K562 (cell line): Measurements from ENCODE around the gene UGT8. TPM values are rescaled to one million over a fixed set of nuclear protein-coding genes. Genes with fewer than 3 reads are reported as not detected.
"Not testable (repeated sequence)": the region's sequence is repeated elsewhere in the genome, so short reads cannot be mapped to it uniquely, and the experiment has no call there.

Source experiments
- ATAC-seq: fragments of 200-7000 bp; cut with Tn5 transposase; 3 replicates; pipeline ENCODE4 v1.9.1; 2020; ENCODE audit warnings: moderate library complexity
- BruUV-seq: library from RNA; stranded (reverse); fragments of 400-500 nt; replicated peaks from 2 replicates; lab custom pipeline; 2021; lab: Mats Ljungman, UMichigan
- CTCF ChIA-PET: fragments of 300-600 bp; formaldehyde crosslinking; extraction: SDS; loops from one replicate; lab custom pipeline; 2021; ENCODE audit warnings: low intra/inter-chr PET ratio; lab: Yijun Ruan, JAX
- POLR2A ChIA-PET: fragments of 300-600, 350-650 bp; sonication (Branson Sonifier 250); formaldehyde crosslinking; extraction: SDS; loops from one replicate; lab custom pipeline; 2021; ENCODE audit warnings: antibody characterized with exemption, inconsistent platforms; lab: Yijun Ruan, JAX
- DNase-seq, 4 experiments: peaks; one replicate each; pipeline versions ENCODE4 v3.0.0 to v3.0.0-alpha.2; 2011 to 2018; ENCODE audit warnings: low spot score in 3 of 4, mixed read lengths in 3 of 4; ENCODE audit errors: extremely low read depth in 1 of 4
- FAIRE-seq: peaks from 2 replicates; lab custom pipeline; 2011; peaks lifted over from hg19 to GRCh38; lab: Jason Lieb, UNC
- H2AFZ ChIP-seq: 2 replicates; pipeline ENCODE4 v1.6.0; 2011; ENCODE audit warnings: low read depth, low read length, control low read depth, inconsistent platforms
- H3K27ac ChIP-seq: fragments of 200-600 bp; 3 replicates; pipeline ENCODE4 v1.8.0; 2011; ENCODE audit warnings: low read depth, mild to moderate bottlenecking, control low read depth, inconsistent platforms, low read length, moderate library complexity, mixed read lengths; ENCODE audit errors: extremely low read depth
- H3K27me3 ChIP-seq, 2 experiments: fragments of 300-600 bp in 1 of 2; 2 replicates in 1 of 2; 3 replicates in 1 of 2; pipeline versions ENCODE4 v1.6.0 to v1.8.0; 2011; ENCODE audit warnings: inconsistent platforms in 2 of 2, low read length in 2 of 2, mild to moderate bottlenecking in 1 of 2, mixed read lengths in 1 of 2, moderate library complexity in 1 of 2; ENCODE audit not compliant: control insufficient read depth in 2 of 2, insufficient read depth in 2 of 2
- H3K36me3 ChIP-seq: fragments of 300-600 bp; 3 replicates; pipeline ENCODE4 v1.8.0; 2011; ENCODE audit warnings: mild to moderate bottlenecking, low read length, inconsistent platforms; ENCODE audit not compliant: control insufficient read depth, insufficient read depth
- H3K4me1 ChIP-seq, 2 experiments: fragments of 200-600 bp in 1 of 2; replicated peaks in 1 of 2; 2 replicates in 1 of 2; 3 replicates in 1 of 2; pipeline versions ENCODE4 v1.5.1 to v1.8.0; 2011; ENCODE audit warnings: inconsistent platforms in 2 of 2, low read length in 2 of 2, mild to moderate bottlenecking in 1 of 2, mixed read lengths in 1 of 2, moderate library complexity in 1 of 2; ENCODE audit not compliant: control insufficient read depth in 2 of 2, insufficient read depth in 2 of 2
- H3K4me2 ChIP-seq: 2 replicates; pipeline ENCODE4 v1.6.1; 2011; ENCODE audit warnings: low read length, control low read depth, inconsistent platforms, mixed read lengths; ENCODE audit not compliant: insufficient read depth
- H3K4me3 ChIP-seq: fragments of 200-600 bp; sonication (generic), shearing (Covaris generic); 2 replicates; pipeline ENCODE4 v1.5.1; 2016; ENCODE audit warnings: control low read depth, inconsistent platforms
- H3K79me2 ChIP-seq: fragments of 200-600 bp; 3 replicates; pipeline ENCODE4 v1.8.0; 2011; ENCODE audit warnings: low read length, inconsistent platforms; ENCODE audit not compliant: control insufficient read depth, insufficient read depth
- H3K9ac ChIP-seq, 2 experiments: 2 replicates each; pipeline versions ENCODE4 v1.6.0 to v1.6.1; 2011; ENCODE audit warnings: low read depth in 2 of 2, low read length in 2 of 2, control low read depth in 1 of 2, inconsistent platforms in 1 of 2, mild to moderate bottlenecking in 1 of 2, mixed read lengths in 1 of 2; ENCODE audit not compliant: insufficient read depth in 1 of 2
- H3K9me1 ChIP-seq: one replicate; pipeline ENCODE4 v1.6.0; 2011; ENCODE audit warnings: inconsistent platforms, mild to moderate bottlenecking, low read length, moderate library complexity; ENCODE audit not compliant: control insufficient read depth, insufficient read depth
- H3K9me3 ChIP-seq: replicated peaks from 2 replicates; pipeline ENCODE4 v1.5.1; 2011; ENCODE audit warnings: low read depth, low read length, inconsistent platforms; ENCODE audit not compliant: control insufficient read depth, insufficient read depth
- H4K20me1 ChIP-seq: replicated peaks from 2 replicates; pipeline ENCODE4 v1.6.1; 2011; ENCODE audit warnings: low read length, inconsistent platforms, mixed read lengths; ENCODE audit not compliant: control insufficient read depth, insufficient read depth
- IRF2 ChIP-seq: sonication (generic); formaldehyde crosslinking; IDR thresholded peaks from 2 replicates; pipeline ENCODE4 v1.8.1; 2022; ENCODE audit warnings: mild to moderate bottlenecking, missing genetic modification reagents
- MAFG ChIP-seq: fragments of 450-650 bp; conservative IDR thresholded peaks from 2 replicates; pipeline ENCODE4 v1.6.1; 2016; ENCODE audit warnings: missing genetic modification characterization, missing compliant biosample characterization
- SIX5 ChIP-seq, 2 experiments: IDR thresholded peaks; 2 replicates each; pipeline ENCODE4 v1.6.1; 2011; ENCODE audit warnings: low read length in 2 of 2, borderline replicate concordance in 1 of 2, low read depth in 1 of 2, mild to moderate bottlenecking in 1 of 2, moderate library complexity in 1 of 2; ENCODE audit not compliant: insufficient read depth in 1 of 2
- ZNF766 ChIP-seq: fragments of 200-800 bp; sonication (Bioruptor generic); conservative IDR thresholded peaks from 2 replicates; pipeline ENCODE4 v1.6.1; 2016; ENCODE audit warnings: missing genetic modification characterization, missing compliant biosample characterization
- WGBS: fragments of 100-300 bp; shearing (Covaris generic); methylation state at CpG from one replicate; pipeline ENCODE4 v1.1.6; 2016; ENCODE audit warnings: low coverage, mixed read lengths; ENCODE audit not compliant: insufficient coverage; ENCODE audit errors: missing lambda C conversion rate; 5-methylcytosine and 5-hydroxymethylcytosine counted together
- in situ Hi-C: fragments of 300-500 bp; cut with MboI; formaldehyde crosslinking; loops from 4 replicates; pipeline ENCODE4 v1.15.0; 2018; ENCODE audit warnings: inconsistent platforms, mixed read lengths
- intact Hi-C: fragments of 100-400 bp; cut with micrococcal nuclease; formaldehyde crosslinking; loops from 2 replicates; pipeline ENCODE4 v1.14.2; 2022
- polyA plus RNA-seq, 8 experiments: library from polyadenylated mRNA; depleted of rRNA in 4 of 8; stranded (reverse) in 5 of 8; unstranded in 3 of 8; fragments of >200 nt; fragmentation: Nextera tagmentation in 2 of 8; fragmentation: Illumina TruSeq in 1 of 8; extraction: Ambion mirVana in 2 of 8; extraction: Trizol in 1 of 8; gene quantifications; 2 replicates each; pipeline versions ENCODE4 v1.2.1 to v1.2.3, GENCODE V29; 2011 to 2014; ENCODE audit warnings: inconsistent platforms in 1 of 8, missing spikeins in 1 of 8
- total RNA-seq, 7 experiments: library from RNA; depleted of rRNA in 6 of 7; stranded (reverse); fragments of >200 nt in 6 of 7; fragmentation: Illumina TruSeq in 2 of 7; extraction: Trizol in 2 of 7; gene quantifications; 2 replicates each; pipeline versions ENCODE4 v1.2.1 to v1.2.3, GENCODE V29; 2011 to 2021; ENCODE audit warnings: low replicate concordance in 1 of 7
- TF ChIP-seq, protein P1 (sequence below): fragments of 450-650 bp; IDR thresholded peaks from 2 replicates; pipeline ENCODE4 v1.6.1; 2016
- TF ChIP-seq, protein P2 (sequence below): fragments of 250-450 bp; sonication (Bioruptor Pico); IDR thresholded peaks from 2 replicates; pipeline ENCODE4 v1.5.0; 2022; ENCODE audit warnings: mild to moderate bottlenecking

Gene UGT8
- total and polyA plus RNA-seq, 9 of the 15 experiments (the other 6 are each of a cell fraction or from before 2014, with no cell fraction given), result 3.0 to 10.7 (median 6.0) TPM

DNA sequence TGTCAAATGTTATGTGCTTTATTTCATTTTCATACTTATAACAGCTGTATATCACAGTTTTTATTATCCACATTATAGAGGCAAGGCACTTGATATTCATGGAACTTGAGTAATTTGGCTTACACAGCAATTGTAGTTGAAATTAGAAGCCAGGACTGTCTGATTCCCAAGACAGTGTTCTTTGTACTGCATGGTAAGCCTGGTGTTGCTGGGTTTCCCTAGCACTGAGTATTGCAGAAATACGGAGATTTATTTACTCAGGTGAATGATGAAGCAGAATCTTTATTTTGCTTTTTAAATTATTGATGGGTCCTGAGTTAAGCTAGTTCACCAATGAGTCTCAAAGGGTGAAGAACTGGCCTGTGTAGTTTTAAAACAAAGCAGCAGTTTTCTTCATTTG, 70.0 kb downstream of the UGT8 start:
- Histone ChIP-seq H3K9ac (no peak overlapping the region), H3K4me1 (no peaks in the 10 kb centered on the region), H3K36me3 (0 out of 3 replicates have a peak, but pooled peaks cover 5% of the 10 kb centered on the region), H4K20me1 (no peaks in the 10 kb centered on the region), H2AFZ (no peak overlapping the region), H3K27ac (no peak overlapping the region), H3K4me2 (no peak overlapping the region), H3K9me3 (no peaks in the 10 kb centered on the region), H3K4me3 (no peak overlapping the region), H3K79me2 (no peaks in the 10 kb centered on the region), H3K9me1 (no peaks in the 10 kb centered on the region), H3K27me3 (no peaks in the 10 kb centered on the region)
- FAIRE-seq (no peak), DNase-seq (no peak), ATAC-seq (no peak)
- TF ChIP-seq, protein P1, sequence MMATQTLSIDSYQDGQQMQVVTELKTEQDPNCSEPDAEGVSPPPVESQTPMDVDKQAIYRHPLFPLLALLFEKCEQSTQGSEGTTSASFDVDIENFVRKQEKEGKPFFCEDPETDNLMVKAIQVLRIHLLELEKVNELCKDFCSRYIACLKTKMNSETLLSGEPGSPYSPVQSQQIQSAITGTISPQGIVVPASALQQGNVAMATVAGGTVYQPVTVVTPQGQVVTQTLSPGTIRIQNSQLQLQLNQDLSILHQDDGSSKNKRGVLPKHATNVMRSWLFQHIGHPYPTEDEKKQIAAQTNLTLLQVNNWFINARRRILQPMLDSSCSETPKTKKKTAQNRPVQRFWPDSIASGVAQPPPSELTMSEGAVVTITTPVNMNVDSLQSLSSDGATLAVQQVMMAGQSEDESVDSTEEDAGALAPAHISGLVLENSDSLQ, result no peak
- TF ChIP-seq MAFG (tag) (no peak), ZNF766 (CRISPR knock-in tag) (no peak), SIX5 (IDR thresholded peaks at IDR 0.05; ENCODE audit: borderline replicate concordance in 1 of 2, insufficient read depth in 1 of 2, low read depth in 1 of 2, low read length in 2 of 2) (no peak), IRF2 (CRISPR knock-in tag) (no peak)
- TF ChIP-seq, protein P2, sequence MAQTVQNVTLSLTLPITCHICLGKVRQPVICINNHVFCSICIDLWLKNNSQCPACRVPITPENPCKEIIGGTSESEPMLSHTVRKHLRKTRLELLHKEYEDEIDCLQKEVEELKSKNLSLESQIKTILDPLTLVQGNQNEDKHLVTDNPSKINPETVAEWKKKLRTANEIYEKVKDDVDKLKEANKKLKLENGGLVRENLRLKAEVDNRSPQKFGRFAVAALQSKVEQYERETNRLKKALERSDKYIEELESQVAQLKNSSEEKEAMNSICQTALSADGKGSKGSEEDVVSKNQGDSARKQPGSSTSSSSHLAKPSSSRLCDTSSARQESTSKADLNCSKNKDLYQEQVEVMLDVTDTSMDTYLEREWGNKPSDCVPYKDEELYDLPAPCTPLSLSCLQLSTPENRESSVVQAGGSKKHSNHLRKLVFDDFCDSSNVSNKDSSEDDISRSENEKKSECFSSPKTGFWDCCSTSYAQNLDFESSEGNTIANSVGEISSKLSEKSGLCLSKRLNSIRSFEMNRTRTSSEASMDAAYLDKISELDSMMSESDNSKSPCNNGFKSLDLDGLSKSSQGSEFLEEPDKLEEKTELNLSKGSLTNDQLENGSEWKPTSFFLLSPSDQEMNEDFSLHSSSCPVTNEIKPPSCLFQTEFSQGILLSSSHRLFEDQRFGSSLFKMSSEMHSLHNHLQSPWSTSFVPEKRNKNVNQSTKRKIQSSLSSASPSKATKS (CRISPR knock-in tag), result no peak
- ChIA-PET POLR2A (no interaction called here), CTCF (no interaction called here)
- no TSS peak for BruUV-seq
- intact Hi-C loops (no loop called here), in situ Hi-C loops (no loop called here)
- 47% methylated on average over 1 of the region's 1 CpG for WGBS

DNA sequence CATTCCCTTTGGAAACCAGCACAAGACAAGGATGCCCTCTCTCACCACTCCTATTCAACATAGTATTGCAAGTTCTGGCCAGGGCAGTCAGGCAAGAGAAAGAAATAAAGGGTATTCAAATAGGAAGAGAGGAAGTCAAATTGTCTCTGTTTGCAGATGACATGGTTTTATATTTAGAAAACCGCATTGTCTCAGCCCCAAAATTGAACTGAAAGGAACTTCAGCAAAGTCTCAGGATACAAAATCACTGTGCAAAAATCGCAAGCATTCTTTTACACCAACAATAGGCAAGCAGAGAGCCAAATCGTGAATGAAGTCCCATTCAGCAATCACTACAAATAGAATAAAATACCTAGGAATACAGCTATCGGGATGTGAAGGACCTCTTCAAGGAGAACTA, 72.1 kb downstream of the UGT8 start:
- intact Hi-C loops, CTCF ChIA-PET, H3K9me3 ChIP-seq, H3K9ac ChIP-seq, BruUV-seq, POLR2A ChIA-PET, H4K20me1 ChIP-seq, H3K36me3 ChIP-seq, H2AFZ ChIP-seq, H3K4me1 ChIP-seq, H3K4me2 ChIP-seq, H3K9me1 ChIP-seq, H3K27me3 ChIP-seq, DNase-seq, FAIRE-seq, ATAC-seq, H3K27ac ChIP-seq, H3K79me2 ChIP-seq, in situ Hi-C loops, H3K4me3 ChIP-seq: not testable (repeated sequence)
- WGBS, result 19% methylated on average over 4 of the region's 4 CpGs
